GM21576 (cell line): ENCODE measurements around the gene UBLCP1.
"Not testable (repeated sequence)": the region's sequence is repeated elsewhere in the genome, so short reads cannot be mapped to it uniquely, and the experiment has no call there.

Source experiments
- ATAC-seq: cut with Tn5 transposase; IDR thresholded peaks from one replicate; pipeline ENCODE4 v1.9.1; 2021; ENCODE audit warnings: mild to moderate bottlenecking, moderate library complexity; ENCODE audit not compliant: unreplicated experiment

UBLCP1 gene

GRCh38 chr5:159262859-159263568 is at the start of gene UBLCP1:
Gene UBLCP1, plus strand, starts transcription at chr5:159263290. Its CDS starts 5,626 bp downstream, at chr5:159268916.
- ATAC-seq: peak; percentile 93

- no peak for ATAC-seq
Observed at GRCh38 chr5:159214486-159215271, 48.4 kb upstream of the UBLCP1 start.

GRCh38 chr5:159215886-159216285 is 47.2 kb upstream of the UBLCP1 start:
- no peak for ATAC-seq

GRCh38 chr5:159216454-159216853 is 46.6 kb upstream of the UBLCP1 start:
- ATAC-seq: no peak

- no peak for ATAC-seq
Observed at GRCh38 chr5:159217236-159217635, 45.9 kb upstream of the UBLCP1 start.

GRCh38 chr5:159218595-159219023 is 44.5 kb upstream of the UBLCP1 start:
- ATAC-seq: no peak

- ATAC-seq: no peak
Observed at GRCh38 chr5:159220206-159220605, 42.9 kb upstream of the UBLCP1 start.

- no peak for ATAC-seq
Observed at GRCh38 chr5:159223469-159223868, 39.6 kb upstream of the UBLCP1 start.

GRCh38 chr5:159224471-159224870 is 38.6 kb upstream of the UBLCP1 start:
- ATAC-seq: no peak

- no peak for ATAC-seq
Observed at GRCh38 chr5:159226451-159226850, 36.6 kb upstream of the UBLCP1 start.

GRCh38 chr5:159227452-159227851 is 35.6 kb upstream of the UBLCP1 start:
- ATAC-seq: no peak

- not testable (repeated sequence) for ATAC-seq
Observed at GRCh38 chr5:159228097-159228496, 35.0 kb upstream of the UBLCP1 start.

GRCh38 chr5:159230657-159231056 is 32.4 kb upstream of the UBLCP1 start:
- no peak for ATAC-seq

- no peak for ATAC-seq
Observed at GRCh38 chr5:159231167-159231566, 31.9 kb upstream of the UBLCP1 start.

GRCh38 chr5:159235871-159236520 is 27.1 kb upstream of the UBLCP1 start:
- ATAC-seq: not testable (repeated sequence)

- ATAC-seq: no peak
Observed at GRCh38 chr5:159240301-159240870, 22.7 kb upstream of the UBLCP1 start.

GRCh38 chr5:159241946-159242552 is 21.0 kb upstream of the UBLCP1 start:
- ATAC-seq: no peak

GRCh38 chr5:159242656-159243055 is 20.4 kb upstream of the UBLCP1 start:
- no peak for ATAC-seq

- ATAC-seq: no peak
Observed at GRCh38 chr5:159243385-159243784, 19.7 kb upstream of the UBLCP1 start.

GRCh38 chr5:159244163-159244562 is 18.9 kb upstream of the UBLCP1 start:
- no peak for ATAC-seq

GRCh38 chr5:159244890-159245289 is 18.2 kb upstream of the UBLCP1 start:
- no peak for ATAC-seq
